ENCODE measurements around the gene STRIP2. TPM values are rescaled to one million over a fixed set of nuclear protein-coding genes. Genes with fewer than 3 reads are reported as not detected.

STRIP2 gene
- total and polyA plus RNA-seq, 2 donors from 2014 or later, result 0.88 to 9.0 TPM

- FAIRE-seq, result no peak
- H3K9me3 ChIP-seq (ENCODE audit: control insufficient read depth in 2 of 3, insufficient read depth in 1 of 3, low read length in 3 of 3), result no peaks in the 10 kb centered on the region
- intact Hi-C loops (cut with DNase I), result no loop called here
These were observed 20.0 kb downstream of the STRIP2 start for GRCh38 chr7:129454249-129454551.

GRCh38 chr7:129456421-129456820, 22.2 kb downstream of the STRIP2 start:
- no peak for FAIRE-seq
- Histone ChIP-seq H3K4me1 (ENCODE audit: control insufficient read depth in 2 of 3, insufficient read depth in 2 of 3, low read depth in 1 of 3, low read length in 3 of 3) (no peaks in the 10 kb centered on the region), H3K27me3 (ENCODE audit: control insufficient read depth, insufficient read depth, low read length) (no peaks in the 10 kb centered on the region), H3K36me3 (ENCODE audit: control insufficient read depth in 2 of 3, insufficient read depth in 3 of 3, low read length in 3 of 3) (peaks cover 0 to 7% (median 0%) of the 10 kb centered on the region in 3 donors), H3K9me3 (ENCODE audit: control insufficient read depth in 2 of 3, insufficient read depth in 1 of 3, low read length in 3 of 3) (no peaks in the 10 kb centered on the region), H3K4me3 (ENCODE audit: low read length in 3 of 3) (no peak overlapping the region), H3K27ac (ENCODE audit: low read depth in 2 of 2, low read length in 2 of 2) (no peak overlapping the region), H3K9ac (ENCODE audit: low read length in 3 of 3) (no peak overlapping the region)
- no peak for DNase-seq
- TF ChIP-seq CTCF (IDR thresholded peaks at IDR 0.05; ENCODE audit: borderline replicate concordance, extremely low read depth, insufficient read depth), result no peak
- intact Hi-C loops (cut with DNase I), result no loop called here

More at GRCh38 chr7:129454249-129454551, 20.0 kb downstream of the STRIP2 start:
- no peaks in the 10 kb centered on the region for H3K27me3 ChIP-seq (ENCODE audit: control insufficient read depth, insufficient read depth, low read length)
- no peak overlapping the region for H3K27ac ChIP-seq (ENCODE audit: low read depth in 2 of 2, low read length in 2 of 2)
- peaks cover 0 to 7% (median 0%) of the 10 kb centered on the region in 3 donors for H3K36me3 ChIP-seq (ENCODE audit: control insufficient read depth in 2 of 3, insufficient read depth in 3 of 3, low read length in 3 of 3)
- no peak overlapping the region for H3K4me3 ChIP-seq (ENCODE audit: low read length in 3 of 3)
- H3K9ac ChIP-seq (ENCODE audit: low read length in 3 of 3), result no peak overlapping the region
- DNase-seq, result no peak
- H3K4me1 ChIP-seq (ENCODE audit: control insufficient read depth in 2 of 3, insufficient read depth in 2 of 3, low read depth in 1 of 3, low read length in 3 of 3), result no peaks in the 10 kb centered on the region
- TF ChIP-seq CTCF (IDR thresholded peaks at IDR 0.05; ENCODE audit: borderline replicate concordance, extremely low read depth, insufficient read depth), result no peak

GRCh38 chr7:129457101-129457500, 22.9 kb downstream of the STRIP2 start:
- no peaks in the 10 kb centered on the region for H3K9me3 ChIP-seq (ENCODE audit: control insufficient read depth in 2 of 3, insufficient read depth in 1 of 3, low read length in 3 of 3)
- H3K27ac ChIP-seq (ENCODE audit: low read depth in 2 of 2, low read length in 2 of 2), result no peak overlapping the region
- no peak for FAIRE-seq
- DNase-seq, result no peak
- H3K9ac ChIP-seq (ENCODE audit: low read length in 3 of 3), result no peak overlapping the region
- no peak overlapping the region for H3K4me3 ChIP-seq (ENCODE audit: low read length in 3 of 3)
- intact Hi-C loops (cut with DNase I), result no loop called here
- H3K4me1 ChIP-seq (ENCODE audit: control insufficient read depth in 2 of 3, insufficient read depth in 2 of 3, low read depth in 1 of 3, low read length in 3 of 3), result no peaks in the 10 kb centered on the region
- H3K36me3 ChIP-seq (ENCODE audit: control insufficient read depth in 2 of 3, insufficient read depth in 3 of 3, low read length in 3 of 3), result peaks cover 0 to 7% (median 0%) of the 10 kb centered on the region in 3 donors
- no peaks in the 10 kb centered on the region for H3K27me3 ChIP-seq (ENCODE audit: control insufficient read depth, insufficient read depth, low read length)
- no peak for TF ChIP-seq CTCF (IDR thresholded peaks at IDR 0.05; ENCODE audit: borderline replicate concordance, extremely low read depth, insufficient read depth)

- H3K9ac ChIP-seq (ENCODE audit: low read length in 3 of 3), result no peak overlapping the region
- H3K9me3 ChIP-seq (ENCODE audit: control insufficient read depth in 2 of 3, insufficient read depth in 1 of 3, low read length in 3 of 3), result no peaks in the 10 kb centered on the region
- intact Hi-C loops (cut with DNase I), result no loop called here
- TF ChIP-seq CTCF (IDR thresholded peaks at IDR 0.05; ENCODE audit: borderline replicate concordance, extremely low read depth, insufficient read depth), result no peak
- H3K4me1 ChIP-seq (ENCODE audit: control insufficient read depth in 2 of 3, insufficient read depth in 2 of 3, low read depth in 1 of 3, low read length in 3 of 3), result no peaks in the 10 kb centered on the region
- no peaks in the 10 kb centered on the region for H3K27me3 ChIP-seq (ENCODE audit: control insufficient read depth, insufficient read depth, low read length)
- peaks cover 0 to 14% (median 0%) of the 10 kb centered on the region in 3 donors for H3K36me3 ChIP-seq (ENCODE audit: control insufficient read depth in 2 of 3, insufficient read depth in 3 of 3, low read length in 3 of 3)
- FAIRE-seq (no peak), DNase-seq (no peak)
- no peak overlapping the region for H3K27ac ChIP-seq (ENCODE audit: low read depth in 2 of 2, low read length in 2 of 2)
- no peak overlapping the region for H3K4me3 ChIP-seq (ENCODE audit: low read length in 3 of 3)
These were observed 23.9 kb downstream of the STRIP2 start for GRCh38 chr7:129458171-129458570.
